HEK293 (cell line): Measurements from ENCODE around the gene TNFRSF25.

Experiments
- BCL11A ChIP-seq: fragments of 450-650 bp; formaldehyde crosslinking; IDR thresholded peaks from 2 replicates; pipeline ENCODE4 v1.5.1; 2016; ENCODE audit warnings: low read depth, missing biosample characterization, missing genetic modification characterization
- GLI4 ChIP-seq: fragments of 450-650 bp; formaldehyde crosslinking; IDR thresholded peaks from 2 replicates; pipeline ENCODE4 v1.5.1; 2016; ENCODE audit warnings: missing biosample characterization, missing genetic modification characterization
- KLF16 ChIP-seq: fragments of 450-650 bp; formaldehyde crosslinking; IDR thresholded peaks from 2 replicates; pipeline ENCODE4 v1.5.1; 2017; ENCODE audit warnings: missing biosample characterization, missing genetic modification characterization
- PRDM6 ChIP-seq: fragments of 450-650 bp; formaldehyde crosslinking; IDR thresholded peaks from 2 replicates; pipeline ENCODE4 v1.5.1; 2017; ENCODE audit warnings: missing biosample characterization, missing genetic modification characterization
- WT1 ChIP-seq: fragments of 450-650 bp; formaldehyde crosslinking; IDR thresholded peaks from 2 replicates; pipeline ENCODE4 v1.5.1; 2016; ENCODE audit warnings: missing biosample characterization, missing genetic modification characterization
- ZBTB17 ChIP-seq: fragments of 450-650 bp; formaldehyde crosslinking; IDR thresholded peaks from 2 replicates; pipeline ENCODE4 v1.5.1; 2016; ENCODE audit warnings: missing biosample characterization, missing genetic modification characterization
- ZNF146 ChIP-seq: fragments of 450-650 bp; formaldehyde crosslinking; IDR thresholded peaks from 2 replicates; pipeline ENCODE4 v1.5.1; 2016; ENCODE audit warnings: missing biosample characterization, missing genetic modification characterization
- ZNF169 ChIP-seq: fragments of 450-650 bp; formaldehyde crosslinking; IDR thresholded peaks from 2 replicates; pipeline ENCODE4 v1.5.1; 2016; ENCODE audit warnings: missing biosample characterization, missing genetic modification characterization
- ZNF202 ChIP-seq: fragments of 450-650 bp; formaldehyde crosslinking; IDR thresholded peaks from 2 replicates; pipeline ENCODE4 v1.5.1; 2016; ENCODE audit warnings: missing biosample characterization, missing genetic modification characterization, borderline replicate concordance
- ZNF280D ChIP-seq: fragments of 450-650 bp; formaldehyde crosslinking; IDR thresholded peaks from 2 replicates; pipeline ENCODE4 v1.5.1; 2016; ENCODE audit warnings: missing biosample characterization, missing genetic modification characterization
- ZNF514 ChIP-seq: fragments of 450-650 bp; formaldehyde crosslinking; IDR thresholded peaks from 2 replicates; pipeline ENCODE4 v1.5.1; 2016; ENCODE audit warnings: missing biosample characterization, missing genetic modification characterization
- ZNF623 ChIP-seq: fragments of 450-650 bp; formaldehyde crosslinking; IDR thresholded peaks from 2 replicates; pipeline ENCODE4 v1.5.1; 2016; ENCODE audit warnings: missing biosample characterization, missing genetic modification characterization
- ZNF624 ChIP-seq: fragments of 450-650 bp; formaldehyde crosslinking; IDR thresholded peaks from 2 replicates; pipeline ENCODE4 v1.5.1; 2017; ENCODE audit warnings: missing biosample characterization, missing genetic modification characterization
- ZNF76 ChIP-seq: fragments of 450-650 bp; formaldehyde crosslinking; IDR thresholded peaks from 2 replicates; pipeline ENCODE4; 2016; ENCODE audit warnings: low read depth, missing biosample characterization, missing genetic modification characterization, borderline replicate concordance
- ZNF830 ChIP-seq: fragments of 450-650 bp; IDR thresholded peaks from 2 replicates; pipeline ENCODE4 v1.5.0; 2018; ENCODE audit warnings: missing biosample characterization, missing genetic modification characterization, low read depth, mild to moderate bottlenecking, moderate library complexity
- TF ChIP-seq, protein P1 (sequence below): IDR thresholded peaks from 2 replicates; pipeline ENCODE4 v1.6.1; 2011; ENCODE audit warnings: mild to moderate bottlenecking, low read depth, low read length, borderline replicate concordance
- TF ChIP-seq, protein P2 (sequence below): fragments of 450-650 bp; formaldehyde crosslinking; IDR thresholded peaks from 2 replicates; pipeline ENCODE4 v1.5.1; 2016; ENCODE audit warnings: missing biosample characterization, missing genetic modification characterization
- TF ChIP-seq, protein P3 (sequence below): fragments of 450-650 bp; formaldehyde crosslinking; IDR thresholded peaks from 2 replicates; pipeline ENCODE4 v1.5.0; 2017; ENCODE audit warnings: missing biosample characterization, missing genetic modification characterization, borderline replicate concordance
- TF ChIP-seq, protein P4 (sequence below): fragments of 450-650 bp; formaldehyde crosslinking; IDR thresholded peaks from 2 replicates; pipeline ENCODE4 v1.5.1; 2016; ENCODE audit warnings: missing biosample characterization, missing genetic modification characterization
- TF ChIP-seq, protein P5 (sequence below): fragments of 450-650 bp; IDR thresholded peaks from 2 replicates; pipeline ENCODE4 v1.5.1; 2018; ENCODE audit warnings: missing biosample characterization, missing genetic modification characterization
- TF ChIP-seq, protein P6 (sequence below): fragments of 450-650 bp; formaldehyde crosslinking; IDR thresholded peaks from 2 replicates; pipeline ENCODE4 v1.5.1; 2016; ENCODE audit warnings: missing biosample characterization, missing genetic modification characterization

TNFRSF25 gene

DNA sequence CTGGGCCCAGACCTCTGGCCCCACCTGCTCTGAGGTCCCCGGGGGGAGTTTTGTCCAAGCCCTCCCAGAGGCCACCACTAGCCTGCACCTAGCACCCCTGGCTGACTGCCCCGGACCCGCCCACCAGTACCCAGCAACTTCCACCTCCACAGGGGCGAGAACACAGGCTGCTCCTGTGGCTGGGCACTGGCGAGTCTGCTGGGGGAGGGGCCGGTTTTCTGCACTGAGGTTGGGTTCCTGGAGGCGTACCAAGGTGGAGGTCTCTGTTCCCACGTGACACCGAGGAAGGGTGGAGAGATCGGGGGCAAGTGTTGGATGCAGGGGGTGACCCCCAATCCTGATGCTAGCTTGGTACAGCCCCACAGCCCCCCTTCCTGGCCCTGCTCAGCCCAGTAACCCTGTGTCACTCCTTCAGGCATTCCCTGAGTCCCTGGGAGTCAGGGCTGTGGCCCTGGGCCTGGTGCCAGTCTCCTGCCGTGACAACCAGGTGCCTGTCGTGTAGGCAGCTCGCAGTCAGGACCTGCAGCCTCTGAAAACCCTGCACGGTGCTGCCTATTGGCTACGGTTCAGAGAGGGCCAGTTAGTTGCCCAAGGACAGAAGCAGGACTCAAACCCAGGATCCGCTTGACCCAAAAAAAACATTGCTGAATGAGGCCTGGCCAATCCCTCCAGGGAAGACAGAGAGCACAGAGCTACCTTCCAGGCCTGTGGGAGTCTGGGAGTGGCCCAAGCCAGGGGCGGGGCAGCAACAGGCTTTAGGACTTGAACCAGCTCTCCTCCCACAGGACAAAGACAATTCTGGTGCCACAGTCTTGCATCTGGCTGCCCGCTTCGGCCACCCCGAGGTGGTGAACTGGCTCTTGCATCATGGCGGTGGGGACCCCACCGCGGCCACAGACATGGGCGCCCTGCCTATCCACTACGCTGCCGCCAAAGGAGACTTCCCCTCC lies 38.3 kb downstream of the TNFRSF25 start (continued):
- TF ChIP-seq PRDM6 (tag by site-specific recombination): no peak
- no peak for TF ChIP-seq BCL11A (tag by site-specific recombination)
- TF ChIP-seq ZNF624 (tag by site-specific recombination): no peak
- peak; percentile 70 for TF ChIP-seq ZBTB17
- TF ChIP-seq ZNF146 (tag by site-specific recombination): no peak
- no peak for TF ChIP-seq ZNF76 (tag by site-specific recombination)
- TF ChIP-seq, protein P1, sequence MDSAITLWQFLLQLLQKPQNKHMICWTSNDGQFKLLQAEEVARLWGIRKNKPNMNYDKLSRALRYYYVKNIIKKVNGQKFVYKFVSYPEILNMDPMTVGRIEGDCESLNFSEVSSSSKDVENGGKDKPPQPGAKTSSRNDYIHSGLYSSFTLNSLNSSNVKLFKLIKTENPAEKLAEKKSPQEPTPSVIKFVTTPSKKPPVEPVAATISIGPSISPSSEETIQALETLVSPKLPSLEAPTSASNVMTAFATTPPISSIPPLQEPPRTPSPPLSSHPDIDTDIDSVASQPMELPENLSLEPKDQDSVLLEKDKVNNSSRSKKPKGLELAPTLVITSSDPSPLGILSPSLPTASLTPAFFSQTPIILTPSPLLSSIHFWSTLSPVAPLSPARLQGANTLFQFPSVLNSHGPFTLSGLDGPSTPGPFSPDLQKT: no peak
- TF ChIP-seq ZNF830 (tag by site-specific recombination): no peak
- no peak for TF ChIP-seq WT1 (tag by site-specific recombination)
- no peak for TF ChIP-seq ZNF169
- no peak for TF ChIP-seq KLF16
- TF ChIP-seq, protein P2, sequence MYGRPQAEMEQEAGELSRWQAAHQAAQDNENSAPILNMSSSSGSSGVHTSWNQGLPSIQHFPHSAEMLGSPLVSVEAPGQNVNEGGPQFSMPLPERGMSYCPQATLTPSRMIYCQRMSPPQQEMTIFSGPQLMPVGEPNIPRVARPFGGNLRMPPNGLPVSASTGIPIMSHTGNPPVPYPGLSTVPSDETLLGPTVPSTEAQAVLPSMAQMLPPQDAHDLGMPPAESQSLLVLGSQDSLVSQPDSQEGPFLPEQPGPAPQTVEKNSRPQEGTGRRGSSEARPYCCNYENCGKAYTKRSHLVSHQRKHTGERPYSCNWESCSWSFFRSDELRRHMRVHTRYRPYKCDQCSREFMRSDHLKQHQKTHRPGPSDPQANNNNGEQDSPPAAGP (tag by site-specific recombination): peak; percentile 91
- TF ChIP-seq, protein P3, sequence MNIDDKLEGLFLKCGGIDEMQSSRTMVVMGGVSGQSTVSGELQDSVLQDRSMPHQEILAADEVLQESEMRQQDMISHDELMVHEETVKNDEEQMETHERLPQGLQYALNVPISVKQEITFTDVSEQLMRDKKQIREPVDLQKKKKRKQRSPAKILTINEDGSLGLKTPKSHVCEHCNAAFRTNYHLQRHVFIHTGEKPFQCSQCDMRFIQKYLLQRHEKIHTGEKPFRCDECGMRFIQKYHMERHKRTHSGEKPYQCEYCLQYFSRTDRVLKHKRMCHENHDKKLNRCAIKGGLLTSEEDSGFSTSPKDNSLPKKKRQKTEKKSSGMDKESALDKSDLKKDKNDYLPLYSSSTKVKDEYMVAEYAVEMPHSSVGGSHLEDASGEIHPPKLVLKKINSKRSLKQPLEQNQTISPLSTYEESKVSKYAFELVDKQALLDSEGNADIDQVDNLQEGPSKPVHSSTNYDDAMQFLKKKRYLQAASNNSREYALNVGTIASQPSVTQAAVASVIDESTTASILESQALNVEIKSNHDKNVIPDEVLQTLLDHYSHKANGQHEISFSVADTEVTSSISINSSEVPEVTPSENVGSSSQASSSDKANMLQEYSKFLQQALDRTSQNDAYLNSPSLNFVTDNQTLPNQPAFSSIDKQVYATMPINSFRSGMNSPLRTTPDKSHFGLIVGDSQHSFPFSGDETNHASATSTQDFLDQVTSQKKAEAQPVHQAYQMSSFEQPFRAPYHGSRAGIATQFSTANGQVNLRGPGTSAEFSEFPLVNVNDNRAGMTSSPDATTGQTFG (tag by site-specific recombination): no peak
- no peak for TF ChIP-seq ZNF202 (tag by site-specific recombination)
- TF ChIP-seq ZNF514 (tag by site-specific recombination): no peak
- TF ChIP-seq, protein P4, sequence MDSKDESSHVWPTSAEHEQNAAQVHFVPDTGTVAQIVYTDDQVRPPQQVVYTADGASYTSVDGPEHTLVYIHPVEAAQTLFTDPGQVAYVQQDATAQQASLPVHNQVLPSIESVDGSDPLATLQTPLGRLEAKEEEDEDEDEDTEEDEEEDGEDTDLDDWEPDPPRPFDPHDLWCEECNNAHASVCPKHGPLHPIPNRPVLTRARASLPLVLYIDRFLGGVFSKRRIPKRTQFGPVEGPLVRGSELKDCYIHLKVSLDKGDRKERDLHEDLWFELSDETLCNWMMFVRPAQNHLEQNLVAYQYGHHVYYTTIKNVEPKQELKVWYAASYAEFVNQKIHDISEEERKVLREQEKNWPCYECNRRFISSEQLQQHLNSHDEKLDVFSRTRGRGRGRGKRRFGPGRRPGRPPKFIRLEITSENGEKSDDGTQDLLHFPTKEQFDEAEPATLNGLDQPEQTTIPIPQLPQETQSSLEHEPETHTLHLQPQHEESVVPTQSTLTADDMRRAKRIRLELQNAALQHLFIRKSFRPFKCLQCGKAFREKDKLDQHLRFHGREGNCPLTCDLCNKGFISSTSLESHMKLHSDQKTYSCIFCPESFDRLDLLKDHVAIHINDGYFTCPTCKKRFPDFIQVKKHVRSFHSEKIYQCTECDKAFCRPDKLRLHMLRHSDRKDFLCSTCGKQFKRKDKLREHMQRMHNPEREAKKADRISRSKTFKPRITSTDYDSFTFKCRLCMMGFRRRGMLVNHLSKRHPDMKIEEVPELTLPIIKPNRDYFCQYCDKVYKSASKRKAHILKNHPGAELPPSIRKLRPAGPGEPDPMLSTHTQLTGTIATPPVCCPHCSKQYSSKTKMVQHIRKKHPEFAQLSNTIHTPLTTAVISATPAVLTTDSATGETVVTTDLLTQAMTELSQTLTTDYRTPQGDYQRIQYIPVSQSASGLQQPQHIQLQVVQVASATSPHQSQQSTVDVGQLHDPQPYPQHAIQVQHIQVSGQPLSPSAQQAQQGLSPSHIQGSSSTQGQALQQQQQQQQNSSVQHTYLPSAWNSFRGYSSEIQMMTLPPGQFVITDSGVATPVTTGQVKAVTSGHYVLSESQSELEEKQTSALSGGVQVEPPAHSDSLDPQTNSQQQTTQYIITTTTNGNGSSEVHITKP: peak; percentile 100
- no peak for TF ChIP-seq GLI4 (tag by site-specific recombination)
- TF ChIP-seq, protein P5, sequence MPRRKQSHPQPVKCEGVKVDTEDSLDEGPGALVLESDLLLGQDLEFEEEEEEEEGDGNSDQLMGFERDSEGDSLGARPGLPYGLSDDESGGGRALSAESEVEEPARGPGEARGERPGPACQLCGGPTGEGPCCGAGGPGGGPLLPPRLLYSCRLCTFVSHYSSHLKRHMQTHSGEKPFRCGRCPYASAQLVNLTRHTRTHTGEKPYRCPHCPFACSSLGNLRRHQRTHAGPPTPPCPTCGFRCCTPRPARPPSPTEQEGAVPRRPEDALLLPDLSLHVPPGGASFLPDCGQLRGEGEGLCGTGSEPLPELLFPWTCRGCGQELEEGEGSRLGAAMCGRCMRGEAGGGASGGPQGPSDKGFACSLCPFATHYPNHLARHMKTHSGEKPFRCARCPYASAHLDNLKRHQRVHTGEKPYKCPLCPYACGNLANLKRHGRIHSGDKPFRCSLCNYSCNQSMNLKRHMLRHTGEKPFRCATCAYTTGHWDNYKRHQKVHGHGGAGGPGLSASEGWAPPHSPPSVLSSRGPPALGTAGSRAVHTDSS (tag by site-specific recombination): no peak
- TF ChIP-seq ZNF280D (tag by site-specific recombination): no peak
- TF ChIP-seq, protein P6, sequence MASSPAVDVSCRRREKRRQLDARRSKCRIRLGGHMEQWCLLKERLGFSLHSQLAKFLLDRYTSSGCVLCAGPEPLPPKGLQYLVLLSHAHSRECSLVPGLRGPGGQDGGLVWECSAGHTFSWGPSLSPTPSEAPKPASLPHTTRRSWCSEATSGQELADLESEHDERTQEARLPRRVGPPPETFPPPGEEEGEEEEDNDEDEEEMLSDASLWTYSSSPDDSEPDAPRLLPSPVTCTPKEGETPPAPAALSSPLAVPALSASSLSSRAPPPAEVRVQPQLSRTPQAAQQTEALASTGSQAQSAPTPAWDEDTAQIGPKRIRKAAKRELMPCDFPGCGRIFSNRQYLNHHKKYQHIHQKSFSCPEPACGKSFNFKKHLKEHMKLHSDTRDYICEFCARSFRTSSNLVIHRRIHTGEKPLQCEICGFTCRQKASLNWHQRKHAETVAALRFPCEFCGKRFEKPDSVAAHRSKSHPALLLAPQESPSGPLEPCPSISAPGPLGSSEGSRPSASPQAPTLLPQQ: no peak
- TF ChIP-seq ZNF623 (tag by site-specific recombination): no peak
